ENCODE data around the gene TNNI3.

DNA sequence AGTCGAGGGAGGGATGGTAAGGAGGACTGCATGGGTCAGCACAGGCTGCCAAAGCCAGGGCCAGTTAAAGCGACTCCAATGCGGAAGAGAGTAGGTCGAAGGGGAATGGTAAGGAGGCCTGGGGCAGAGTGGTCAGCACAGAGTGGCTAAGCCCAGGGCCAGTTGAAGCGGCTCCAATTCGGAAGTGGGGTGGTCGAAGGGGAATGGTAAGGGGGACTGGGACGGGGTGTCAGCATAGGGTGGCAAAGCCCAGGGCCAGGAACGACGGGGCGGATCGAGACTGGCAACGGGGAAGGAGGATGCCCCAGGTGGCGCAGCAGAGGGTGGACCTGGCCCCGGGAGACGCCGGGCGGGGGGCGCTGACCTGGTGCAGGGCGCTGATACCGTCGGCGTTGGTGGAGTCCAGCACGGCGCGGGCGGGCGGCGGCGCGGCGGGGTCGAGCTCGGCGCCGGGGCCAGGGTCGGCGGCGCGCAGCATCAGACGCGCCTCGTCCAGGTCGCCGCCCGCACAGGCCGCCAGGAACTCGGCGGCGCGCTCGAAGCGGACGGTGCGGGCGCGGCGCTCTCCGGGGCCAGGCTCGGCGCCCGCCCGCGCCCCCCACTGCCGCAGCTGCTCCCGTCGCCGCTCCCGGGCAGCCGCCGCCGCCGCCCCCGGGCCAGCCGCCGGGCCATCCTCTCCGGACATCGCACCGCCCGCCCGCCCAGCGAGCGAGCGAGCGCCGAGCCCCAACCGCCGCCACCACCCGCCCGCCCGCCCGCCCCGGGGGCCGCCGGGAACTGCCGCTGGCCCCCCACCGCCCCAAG lies 40.5 kb downstream of the TNNI3 start, which contains the start of gene PPP1R12C:
- no peak for TF ChIP-seq CTCF (conservative IDR thresholded peaks at IDR 0.05)
- TF ChIP-seq ZFX (IDR thresholded peaks at IDR 0.05), result 0 out of 2 replicates have a peak, but pooled peaks have one; percentile 12

Data from C4-2B (cell line).